ENCODE measurements around the gene PAQR7. TPM values are rescaled to one million over a fixed set of nuclear protein-coding genes. Genes with fewer than 3 reads are reported as not detected.

Gene PAQR7
- total RNA-seq, 4 donors from 2014 or later = 6.6 to 18.3 (median 12.1) TPM

- Histone ChIP-seq H3K4me1 (peaks cover 3 to 18% (median 13%) of the 10 kb centered on the region in 3 donors), H3K36me3 (no peaks in the 10 kb centered on the region), H3K9me3 (no peaks in the 10 kb centered on the region), H3K27me3 (peaks cover 0 to 7% (median 0%) of the 10 kb centered on the region in 4 donors), H3K27ac (no peak overlapping the region), H3K4me3 (no peak overlapping the region)
- no peak for DNase-seq
- intact Hi-C loops (cut with DNase I) = no loop called here
- 88 to 90% methylated on average over 8 to 10 of the region's 11 CpGs for WGBS, 2 donors
- no peak for TF ChIP-seq CTCF (IDR thresholded peaks at IDR 0.05)
- no peak for TF ChIP-seq POLR2A (IDR thresholded peaks at IDR 0.05)
Observed at GRCh38 chr1:25918615-25919014, 43.1 kb upstream of the PAQR7 start.

- no peak for TF ChIP-seq CTCF (IDR thresholded peaks at IDR 0.05)
- TF ChIP-seq POLR2A (IDR thresholded peaks at IDR 0.05) = no peak
- H3K27ac ChIP-seq = no peak overlapping the region
- no peak for DNase-seq
- WGBS, 2 donors = 52 to 59% methylated on average over 5 of the region's 5 CpGs
- no peaks in the 10 kb centered on the region for H3K9me3 ChIP-seq
- H3K4me3 ChIP-seq = no peak overlapping the region
- no peaks in the 10 kb centered on the region for H3K36me3 ChIP-seq
- intact Hi-C loops (cut with DNase I) = no loop called here
- peaks cover 0 to 7% (median 0%) of the 10 kb centered on the region in 4 donors for H3K27me3 ChIP-seq
- peaks cover 3 to 12% (median 8%) of the 10 kb centered on the region in 3 donors for H3K4me1 ChIP-seq
Observed at GRCh38 chr1:25917996-25918395, 42.5 kb upstream of the PAQR7 start.

GRCh38 chr1:25916460-25916859 lies 41.0 kb upstream of the PAQR7 start:
- Histone ChIP-seq H3K9me3 (no peaks in the 10 kb centered on the region), H3K4me3 (no peak overlapping the region), H3K4me1 (no peaks in the 10 kb centered on the region), H3K27me3 (no peaks in the 10 kb centered on the region), H3K36me3 (no peaks in the 10 kb centered on the region), H3K27ac (no peak overlapping the region)
- TF ChIP-seq POLR2A (IDR thresholded peaks at IDR 0.05) (no peak), CTCF (IDR thresholded peaks at IDR 0.05) (no peak)
- whole genome bisulfite sequencing, 2 donors = 90 to 93% methylated on average over 2 of the region's 2 CpGs
- DNase-seq = no peak
- intact Hi-C loops (cut with DNase I) = no loop called here

- Histone ChIP-seq H3K4me1 (no peaks in the 10 kb centered on the region), H3K36me3 (no peaks in the 10 kb centered on the region), H3K27me3 (no peaks in the 10 kb centered on the region), H3K27ac (no peak overlapping the region), H3K9me3 (no peaks in the 10 kb centered on the region), H3K4me3 (no peak overlapping the region)
- no peak for TF ChIP-seq POLR2A (IDR thresholded peaks at IDR 0.05)
- TF ChIP-seq CTCF (IDR thresholded peaks at IDR 0.05) = no peak
- 84% methylated on average over 3 of the region's 3 CpGs for WGBS, 2 donors
- intact Hi-C loops (cut with DNase I) = no loop called here
- no peak for DNase-seq
Observed at GRCh38 chr1:25914074-25914995, 38.8 kb upstream of the PAQR7 start.

- H3K9me3 ChIP-seq = no peaks in the 10 kb centered on the region
- H3K4me3 ChIP-seq = no peak overlapping the region
- H3K4me1 ChIP-seq = no peaks in the 10 kb centered on the region
- TF ChIP-seq CTCF (IDR thresholded peaks at IDR 0.05) (no peak), POLR2A (IDR thresholded peaks at IDR 0.05) (no peak)
- H3K27me3 ChIP-seq = no peaks in the 10 kb centered on the region
- no peak for DNase-seq
- H3K27ac ChIP-seq = no peak overlapping the region
- H3K36me3 ChIP-seq = no peaks in the 10 kb centered on the region
- intact Hi-C loops (cut with DNase I) = no loop called here
Observed at GRCh38 chr1:25913206-25913605, 37.7 kb upstream of the PAQR7 start.

Measured in esophagus squamous epithelium (tissue), 5 donors.